WTC11 (cell line): ENCODE results near the gene ZNF366. TPM values are rescaled to one million over a fixed set of nuclear protein-coding genes. Genes with fewer than 3 reads are reported as not detected.

Source experiments
- ATAC-seq: fragments of 200-7000 bp; cut with Tn5 transposase; 2 replicates; pipeline ENCODE4 v1.10.0; 2021; ENCODE audit warnings: mild to moderate bottlenecking, moderate library complexity
- CTCF ChIA-PET: fragments of 300-600 bp; sonication (Branson Sonifier 250); formaldehyde crosslinking; loops from one replicate; lab custom pipeline; 2021; ENCODE audit warnings: antibody characterized with exemption; lab: Charles Lee
- POLR2A ChIA-PET: fragments of 350-600 bp; sonication (Branson Sonifier 250); formaldehyde crosslinking; loops from one replicate; lab custom pipeline; 2021; ENCODE audit warnings: antibody characterized with exemption; lab: Charles Lee
- DNase-seq: peaks from one replicate; pipeline ENCODE4 v3.0.0; 2021; ENCODE audit warnings: low spot score
- H3K27ac Mint-ChIP-seq: 2 replicates; pipeline ENCODE4 v1.8.0; 2021; ENCODE audit warnings: mixed read lengths
- H3K27me3 Mint-ChIP-seq: 2 replicates; pipeline ENCODE4 v1.8.0; 2021; ENCODE audit warnings: low read depth, mild to moderate bottlenecking, moderate library complexity, mixed read lengths
- H3K36me3 Mint-ChIP-seq: 2 replicates; pipeline ENCODE4 v1.8.0; 2021; ENCODE audit warnings: mixed read lengths
- H3K4me1 Mint-ChIP-seq: 2 replicates; pipeline ENCODE4 v1.8.0; 2022; ENCODE audit warnings: mixed read lengths
- H3K4me3 Mint-ChIP-seq: 2 replicates; pipeline ENCODE4 v1.8.0; 2021; ENCODE audit warnings: mild to moderate bottlenecking, moderate library complexity, mixed read lengths
- H3K9me3 Mint-ChIP-seq: 2 replicates; pipeline ENCODE4 v1.8.0; 2021; ENCODE audit warnings: mixed read lengths
- AR ChIP-seq: fragments of 250-450 bp; sonication (Bioruptor Pico); IDR thresholded peaks from 2 replicates; pipeline ENCODE4 v1.9.0; 2021; ENCODE audit warnings: mild to moderate bottlenecking
- CREB1 ChIP-seq: sonication (generic); formaldehyde crosslinking; IDR thresholded peaks from 2 replicates; pipeline ENCODE4 v1.8.0; 2023; ENCODE audit warnings: mild to moderate bottlenecking, missing genetic modification reagents
- ELF4 ChIP-seq: sonication (generic); formaldehyde crosslinking; IDR thresholded peaks from 2 replicates; pipeline ENCODE4 v1.8.1; 2022; ENCODE audit warnings: low read depth, mild to moderate bottlenecking, moderate library complexity, missing genetic modification reagents
- ETV6 ChIP-seq: sonication (generic); formaldehyde crosslinking; IDR thresholded peaks from 2 replicates; pipeline ENCODE4 v1.8.1; 2022; ENCODE audit warnings: mild to moderate bottlenecking, missing genetic modification reagents
- MAX ChIP-seq: sonication (generic); formaldehyde crosslinking; IDR thresholded peaks from 2 replicates; pipeline ENCODE4 v1.8.0; 2022; ENCODE audit warnings: mild to moderate bottlenecking, missing genetic modification reagents
- MLX ChIP-seq: sonication (generic); formaldehyde crosslinking; IDR thresholded peaks from 2 replicates; pipeline ENCODE4 v1.8.1; 2023; ENCODE audit warnings: mild to moderate bottlenecking, missing genetic modification reagents, moderate library complexity
- MYBL2 ChIP-seq: sonication (generic); formaldehyde crosslinking; IDR thresholded peaks from 2 replicates; pipeline ENCODE4 v1.8.1; 2023; ENCODE audit warnings: mild to moderate bottlenecking, moderate library complexity, missing genetic modification reagents
- NFE2L1 ChIP-seq: sonication (generic); formaldehyde crosslinking; IDR thresholded peaks from 2 replicates; pipeline ENCODE4 v1.8.1; 2023; ENCODE audit warnings: missing genetic modification reagents
- NFYB ChIP-seq: sonication (generic); formaldehyde crosslinking; conservative IDR thresholded peaks from 2 replicates; pipeline ENCODE4 v1.8.0; 2022; ENCODE audit warnings: low read depth, missing genetic modification reagents
- NR1H2 ChIP-seq: sonication (generic); formaldehyde crosslinking; IDR thresholded peaks from 2 replicates; pipeline ENCODE4 v1.9.0; 2021; ENCODE audit warnings: mild to moderate bottlenecking, moderate library complexity, missing genetic modification reagents
- SP1 ChIP-seq: sonication (generic); formaldehyde crosslinking; conservative IDR thresholded peaks from 2 replicates; pipeline ENCODE4 v1.8.1; 2022; ENCODE audit warnings: missing genetic modification reagents
- TEAD4 ChIP-seq: sonication (generic); formaldehyde crosslinking; IDR thresholded peaks from 2 replicates; pipeline ENCODE4 v1.8.0; 2022; ENCODE audit warnings: mild to moderate bottlenecking, missing genetic modification reagents
- USF1 ChIP-seq: sonication (generic); formaldehyde crosslinking; IDR thresholded peaks from 2 replicates; pipeline ENCODE4 v1.8.0; 2022; ENCODE audit warnings: mild to moderate bottlenecking, missing genetic modification reagents
- ZNF232 ChIP-seq: sonication (generic); formaldehyde crosslinking; IDR thresholded peaks from 2 replicates; pipeline ENCODE4 v1.8.0; 2022; ENCODE audit warnings: mild to moderate bottlenecking, missing genetic modification reagents
- ZNF263 ChIP-seq: sonication (generic); formaldehyde crosslinking; IDR thresholded peaks from 2 replicates; pipeline ENCODE4 v1.8.1; 2022; ENCODE audit warnings: low read depth, mild to moderate bottlenecking, moderate library complexity, missing genetic modification reagents
- ZNF281 ChIP-seq: sonication (generic); formaldehyde crosslinking; IDR thresholded peaks from 2 replicates; pipeline ENCODE4 v1.8.0; 2023; ENCODE audit warnings: mild to moderate bottlenecking, missing genetic modification reagents
- ZNF416 ChIP-seq: fragments of 250-450 bp; sonication (Bioruptor Pico); IDR thresholded peaks from 2 replicates; pipeline ENCODE4 v1.9.0; 2021; ENCODE audit warnings: mild to moderate bottlenecking, inconsistent platforms
- ZNF425 ChIP-seq: fragments of 250-450 bp; sonication (Bioruptor Pico); conservative IDR thresholded peaks from 2 replicates; pipeline ENCODE4 v1.9.0; 2021; ENCODE audit warnings: mild to moderate bottlenecking
- ZNF671 ChIP-seq: fragments of 250-450 bp; sonication (Bioruptor Pico); IDR thresholded peaks from 2 replicates; pipeline ENCODE4 v1.8.0; 2021; ENCODE audit warnings: mild to moderate bottlenecking
- total RNA-seq: library from RNA; stranded (reverse); gene quantifications from 3 replicates; pipeline ENCODE4 v1.2.3, GENCODE V29; 2021

The ZNF366 gene
- total RNA-seq, 1 experiment from 2014 or later, result not detected

- ATAC-seq, result no peak
- H3K4me1 Mint-ChIP-seq, result no peaks in the 10 kb centered on the region; the same call in 1 of the 2 replicates
- POLR2A ChIA-PET, result no interaction called here
- CTCF ChIA-PET, result no interaction called here
- H3K4me3 Mint-ChIP-seq, result no peak overlapping the region
- no peak overlapping the region for H3K27ac Mint-ChIP-seq
- H3K36me3 Mint-ChIP-seq, result no peaks in the 10 kb centered on the region
- H3K27me3 Mint-ChIP-seq, result no peaks in the 10 kb centered on the region
- no peak for TF ChIP-seq MAX (CRISPR knock-in tag)
- no peak for TF ChIP-seq MLX (CRISPR knock-in tag)
- no peak for TF ChIP-seq NFYB (CRISPR knock-in tag)
- TF ChIP-seq ETV6, result no peak
- no peak for TF ChIP-seq NR1H2 (CRISPR knock-in tag)
- no peak for TF ChIP-seq ZNF671 (CRISPR knock-in tag)
- TF ChIP-seq ZNF425, result no peak
- TF ChIP-seq MYBL2, result no peak
- no peak for TF ChIP-seq ZNF232 (CRISPR knock-in tag)
- no peak for TF ChIP-seq ZNF416 (CRISPR knock-in tag)
- TF ChIP-seq SP1 (CRISPR knock-in tag), result no peak
- TF ChIP-seq ELF4 (CRISPR knock-in tag), result no peak
- TF ChIP-seq ZNF281 (CRISPR knock-in tag), result no peak
- no peak for TF ChIP-seq USF1 (CRISPR knock-in tag)
- no peak for TF ChIP-seq ZNF263 (CRISPR knock-in tag)
- TF ChIP-seq AR, result no peak
- TF ChIP-seq CREB1, result no peak
- TF ChIP-seq TEAD4 (CRISPR knock-in tag), result no peak
- no peak for DNase-seq
- no peaks in the 10 kb centered on the region for H3K9me3 Mint-ChIP-seq
Observed at GRCh38 chr5:72433522-72433921, 73.7 kb downstream of the ZNF366 start.

GRCh38 chr5:72428669-72429068, 78.5 kb downstream of the ZNF366 start:
- no peaks in the 10 kb centered on the region; the same call in 1 of the 2 replicates for H3K27me3 Mint-ChIP-seq
- H3K4me3 Mint-ChIP-seq, result no peak overlapping the region
- no peak for ATAC-seq
- H3K27ac Mint-ChIP-seq, result no peak overlapping the region
- POLR2A ChIA-PET, result no interaction called here
- peaks cover 4% of the 10 kb centered on the region for H3K4me1 Mint-ChIP-seq
- CTCF ChIA-PET, result no interaction called here
- TF ChIP-seq NFE2L1, result no peak
- TF ChIP-seq, all 79 proteins: peak for 0
- Mint-ChIP-seq H3K36me3 (no peaks in the 10 kb centered on the region), H3K9me3 (no peaks in the 10 kb centered on the region)
- no peak for DNase-seq
